ENCODE data around the gene TMEM123.

DNA sequence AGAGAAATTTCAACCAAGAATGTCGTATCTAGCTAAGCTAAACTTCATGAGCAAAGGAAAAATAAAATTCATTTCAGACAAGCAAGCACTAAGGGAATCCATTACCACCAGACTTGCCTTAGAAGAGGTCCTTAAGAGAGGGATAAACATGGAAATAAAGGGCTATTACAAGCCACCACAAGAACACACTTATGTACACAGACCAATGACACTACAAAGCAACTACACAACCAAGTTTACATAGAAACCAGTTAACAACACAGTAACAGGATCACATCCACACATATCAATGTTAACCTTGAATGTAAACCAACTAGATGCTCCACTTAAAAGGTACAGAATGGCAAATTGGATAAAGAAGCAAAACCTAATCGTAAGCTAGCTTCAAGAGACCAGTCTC lies 38.0 kb downstream of the TMEM123 start:
- TF ChIP-seq CREB1 (IDR thresholded peaks at IDR 0.05) = no peak
- TF ChIP-seq JUND (IDR thresholded peaks at IDR 0.05; ENCODE audit: low read length) = no peak
- no peak for TF ChIP-seq TBP (IDR thresholded peaks at IDR 0.05; ENCODE audit: low read depth, low read length)
- no peak for TF ChIP-seq JUN (IDR thresholded peaks at IDR 0.05; ENCODE audit: low read depth, low read length)
- TF ChIP-seq SAP30 (IDR thresholded peaks at IDR 0.05; ENCODE audit: insufficient read depth, insufficient replicate concordance, low read length) = no peak
- no peak for TF ChIP-seq NANOG (IDR thresholded peaks at IDR 0.05; ENCODE audit: insufficient read depth, low read depth, low read length, poor library complexity, severe bottlenecking)
- TF ChIP-seq, protein P1, sequence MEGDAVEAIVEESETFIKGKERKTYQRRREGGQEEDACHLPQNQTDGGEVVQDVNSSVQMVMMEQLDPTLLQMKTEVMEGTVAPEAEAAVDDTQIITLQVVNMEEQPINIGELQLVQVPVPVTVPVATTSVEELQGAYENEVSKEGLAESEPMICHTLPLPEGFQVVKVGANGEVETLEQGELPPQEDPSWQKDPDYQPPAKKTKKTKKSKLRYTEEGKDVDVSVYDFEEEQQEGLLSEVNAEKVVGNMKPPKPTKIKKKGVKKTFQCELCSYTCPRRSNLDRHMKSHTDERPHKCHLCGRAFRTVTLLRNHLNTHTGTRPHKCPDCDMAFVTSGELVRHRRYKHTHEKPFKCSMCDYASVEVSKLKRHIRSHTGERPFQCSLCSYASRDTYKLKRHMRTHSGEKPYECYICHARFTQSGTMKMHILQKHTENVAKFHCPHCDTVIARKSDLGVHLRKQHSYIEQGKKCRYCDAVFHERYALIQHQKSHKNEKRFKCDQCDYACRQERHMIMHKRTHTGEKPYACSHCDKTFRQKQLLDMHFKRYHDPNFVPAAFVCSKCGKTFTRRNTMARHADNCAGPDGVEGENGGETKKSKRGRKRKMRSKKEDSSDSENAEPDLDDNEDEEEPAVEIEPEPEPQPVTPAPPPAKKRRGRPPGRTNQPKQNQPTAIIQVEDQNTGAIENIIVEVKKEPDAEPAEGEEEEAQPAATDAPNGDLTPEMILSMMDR (IDR thresholded peaks at IDR 0.05; ENCODE audit: control extremely low read depth in 1 of 3, insufficient read depth in 1 of 3, low read depth in 1 of 3, low read length in 3 of 3) = no peak
- TF ChIP-seq, protein P2, sequence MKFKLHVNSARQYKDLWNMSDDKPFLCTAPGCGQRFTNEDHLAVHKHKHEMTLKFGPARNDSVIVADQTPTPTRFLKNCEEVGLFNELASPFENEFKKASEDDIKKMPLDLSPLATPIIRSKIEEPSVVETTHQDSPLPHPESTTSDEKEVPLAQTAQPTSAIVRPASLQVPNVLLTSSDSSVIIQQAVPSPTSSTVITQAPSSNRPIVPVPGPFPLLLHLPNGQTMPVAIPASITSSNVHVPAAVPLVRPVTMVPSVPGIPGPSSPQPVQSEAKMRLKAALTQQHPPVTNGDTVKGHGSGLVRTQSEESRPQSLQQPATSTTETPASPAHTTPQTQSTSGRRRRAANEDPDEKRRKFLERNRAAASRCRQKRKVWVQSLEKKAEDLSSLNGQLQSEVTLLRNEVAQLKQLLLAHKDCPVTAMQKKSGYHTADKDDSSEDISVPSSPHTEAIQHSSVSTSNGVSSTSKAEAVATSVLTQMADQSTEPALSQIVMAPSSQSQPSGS (IDR thresholded peaks at IDR 0.05; ENCODE audit: low read length) = no peak
- no peak for TF ChIP-seq RAD21 (IDR thresholded peaks at IDR 0.05 in 1 of 2, conservative IDR thresholded peaks at IDR 0.05 in 1 of 2; ENCODE audit: low read depth in 2 of 2, low read length in 2 of 2)
- no peak for TF ChIP-seq NRF1 (IDR thresholded peaks at IDR 0.05; ENCODE audit: low read depth, low read length)
- TF ChIP-seq EZH2 (IDR thresholded peaks at IDR 0.05; ENCODE audit: low read depth, low read length, severe bottlenecking) = no peak
- TF ChIP-seq, protein P3, sequence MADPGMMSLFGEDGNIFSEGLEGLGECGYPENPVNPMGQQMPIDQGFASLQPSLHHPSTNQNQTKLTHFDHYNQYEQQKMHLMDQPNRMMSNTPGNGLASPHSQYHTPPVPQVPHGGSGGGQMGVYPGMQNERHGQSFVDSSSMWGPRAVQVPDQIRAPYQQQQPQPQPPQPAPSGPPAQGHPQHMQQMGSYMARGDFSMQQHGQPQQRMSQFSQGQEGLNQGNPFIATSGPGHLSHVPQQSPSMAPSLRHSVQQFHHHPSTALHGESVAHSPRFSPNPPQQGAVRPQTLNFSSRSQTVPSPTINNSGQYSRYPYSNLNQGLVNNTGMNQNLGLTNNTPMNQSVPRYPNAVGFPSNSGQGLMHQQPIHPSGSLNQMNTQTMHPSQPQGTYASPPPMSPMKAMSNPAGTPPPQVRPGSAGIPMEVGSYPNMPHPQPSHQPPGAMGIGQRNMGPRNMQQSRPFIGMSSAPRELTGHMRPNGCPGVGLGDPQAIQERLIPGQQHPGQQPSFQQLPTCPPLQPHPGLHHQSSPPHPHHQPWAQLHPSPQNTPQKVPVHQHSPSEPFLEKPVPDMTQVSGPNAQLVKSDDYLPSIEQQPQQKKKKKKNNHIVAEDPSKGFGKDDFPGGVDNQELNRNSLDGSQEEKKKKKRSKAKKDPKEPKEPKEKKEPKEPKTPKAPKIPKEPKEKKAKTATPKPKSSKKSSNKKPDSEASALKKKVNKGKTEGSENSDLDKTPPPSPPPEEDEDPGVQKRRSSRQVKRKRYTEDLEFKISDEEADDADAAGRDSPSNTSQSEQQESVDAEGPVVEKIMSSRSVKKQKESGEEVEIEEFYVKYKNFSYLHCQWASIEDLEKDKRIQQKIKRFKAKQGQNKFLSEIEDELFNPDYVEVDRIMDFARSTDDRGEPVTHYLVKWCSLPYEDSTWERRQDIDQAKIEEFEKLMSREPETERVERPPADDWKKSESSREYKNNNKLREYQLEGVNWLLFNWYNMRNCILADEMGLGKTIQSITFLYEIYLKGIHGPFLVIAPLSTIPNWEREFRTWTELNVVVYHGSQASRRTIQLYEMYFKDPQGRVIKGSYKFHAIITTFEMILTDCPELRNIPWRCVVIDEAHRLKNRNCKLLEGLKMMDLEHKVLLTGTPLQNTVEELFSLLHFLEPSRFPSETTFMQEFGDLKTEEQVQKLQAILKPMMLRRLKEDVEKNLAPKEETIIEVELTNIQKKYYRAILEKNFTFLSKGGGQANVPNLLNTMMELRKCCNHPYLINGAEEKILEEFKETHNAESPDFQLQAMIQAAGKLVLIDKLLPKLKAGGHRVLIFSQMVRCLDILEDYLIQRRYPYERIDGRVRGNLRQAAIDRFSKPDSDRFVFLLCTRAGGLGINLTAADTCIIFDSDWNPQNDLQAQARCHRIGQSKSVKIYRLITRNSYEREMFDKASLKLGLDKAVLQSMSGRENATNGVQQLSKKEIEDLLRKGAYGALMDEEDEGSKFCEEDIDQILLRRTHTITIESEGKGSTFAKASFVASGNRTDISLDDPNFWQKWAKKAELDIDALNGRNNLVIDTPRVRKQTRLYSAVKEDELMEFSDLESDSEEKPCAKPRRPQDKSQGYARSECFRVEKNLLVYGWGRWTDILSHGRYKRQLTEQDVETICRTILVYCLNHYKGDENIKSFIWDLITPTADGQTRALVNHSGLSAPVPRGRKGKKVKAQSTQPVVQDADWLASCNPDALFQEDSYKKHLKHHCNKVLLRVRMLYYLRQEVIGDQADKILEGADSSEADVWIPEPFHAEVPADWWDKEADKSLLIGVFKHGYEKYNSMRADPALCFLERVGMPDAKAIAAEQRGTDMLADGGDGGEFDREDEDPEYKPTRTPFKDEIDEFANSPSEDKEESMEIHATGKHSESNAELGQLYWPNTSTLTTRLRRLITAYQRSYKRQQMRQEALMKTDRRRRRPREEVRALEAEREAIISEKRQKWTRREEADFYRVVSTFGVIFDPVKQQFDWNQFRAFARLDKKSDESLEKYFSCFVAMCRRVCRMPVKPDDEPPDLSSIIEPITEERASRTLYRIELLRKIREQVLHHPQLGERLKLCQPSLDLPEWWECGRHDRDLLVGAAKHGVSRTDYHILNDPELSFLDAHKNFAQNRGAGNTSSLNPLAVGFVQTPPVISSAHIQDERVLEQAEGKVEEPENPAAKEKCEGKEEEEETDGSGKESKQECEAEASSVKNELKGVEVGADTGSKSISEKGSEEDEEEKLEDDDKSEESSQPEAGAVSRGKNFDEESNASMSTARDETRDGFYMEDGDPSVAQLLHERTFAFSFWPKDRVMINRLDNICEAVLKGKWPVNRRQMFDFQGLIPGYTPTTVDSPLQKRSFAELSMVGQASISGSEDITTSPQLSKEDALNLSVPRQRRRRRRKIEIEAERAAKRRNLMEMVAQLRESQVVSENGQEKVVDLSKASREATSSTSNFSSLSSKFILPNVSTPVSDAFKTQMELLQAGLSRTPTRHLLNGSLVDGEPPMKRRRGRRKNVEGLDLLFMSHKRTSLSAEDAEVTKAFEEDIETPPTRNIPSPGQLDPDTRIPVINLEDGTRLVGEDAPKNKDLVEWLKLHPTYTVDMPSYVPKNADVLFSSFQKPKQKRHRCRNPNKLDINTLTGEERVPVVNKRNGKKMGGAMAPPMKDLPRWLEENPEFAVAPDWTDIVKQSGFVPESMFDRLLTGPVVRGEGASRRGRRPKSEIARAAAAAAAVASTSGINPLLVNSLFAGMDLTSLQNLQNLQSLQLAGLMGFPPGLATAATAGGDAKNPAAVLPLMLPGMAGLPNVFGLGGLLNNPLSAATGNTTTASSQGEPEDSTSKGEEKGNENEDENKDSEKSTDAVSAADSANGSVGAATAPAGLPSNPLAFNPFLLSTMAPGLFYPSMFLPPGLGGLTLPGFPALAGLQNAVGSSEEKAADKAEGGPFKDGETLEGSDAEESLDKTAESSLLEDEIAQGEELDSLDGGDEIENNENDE (IDR thresholded peaks at IDR 0.05; ENCODE audit: insufficient replicate concordance, low read length) = no peak
- no peak for TF ChIP-seq EP300 (IDR thresholded peaks at IDR 0.05; ENCODE audit: borderline replicate concordance in 1 of 2, low read depth in 2 of 2, low read length in 2 of 2)
